Renal pelvis (tissue), 4 donors: ENCODE results near the gene CIITA. TPM values are rescaled to one million over a fixed set of nuclear protein-coding genes. Genes with fewer than 3 reads are reported as not detected.

ENCODE experiments used
- DNase-seq: peaks from one replicate; pipeline ENCODE4 v3.0.0-alpha.2; 2013
- polyA plus RNA-seq, 3 donors: library from polyadenylated mRNA; unstranded; fragments of 120-200 nt; gene quantifications; one replicate each; pipeline ENCODE4 v1.2.1, GENCODE V29; 2013; ENCODE audit not compliant: insufficient read length in 3 of 3

CIITA gene
- polyA plus RNA-seq, 3 donors: 3.6 to 7.0 (median 6.7) TPM

DNA sequence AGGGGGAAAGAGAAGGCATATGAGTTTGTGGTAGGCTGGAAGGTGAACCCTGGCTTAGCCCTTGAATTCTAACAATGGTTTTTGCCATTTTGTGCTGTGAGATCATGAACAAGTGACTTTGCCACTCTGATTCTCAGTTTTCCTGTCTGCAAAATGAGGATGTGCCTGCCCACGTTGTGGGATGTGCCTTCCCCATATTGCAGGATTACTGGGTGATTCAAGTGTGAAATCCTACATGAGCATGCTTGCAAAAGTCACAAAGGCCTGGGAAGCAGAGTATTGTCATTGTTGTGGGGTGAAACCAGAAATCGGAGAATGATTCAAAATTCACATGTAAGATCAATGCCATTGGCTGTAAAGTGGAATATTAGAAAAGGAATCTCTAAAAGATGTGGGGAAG is 29.8 kb upstream of the CIITA start:
- DNase-seq: no peak

DNA sequence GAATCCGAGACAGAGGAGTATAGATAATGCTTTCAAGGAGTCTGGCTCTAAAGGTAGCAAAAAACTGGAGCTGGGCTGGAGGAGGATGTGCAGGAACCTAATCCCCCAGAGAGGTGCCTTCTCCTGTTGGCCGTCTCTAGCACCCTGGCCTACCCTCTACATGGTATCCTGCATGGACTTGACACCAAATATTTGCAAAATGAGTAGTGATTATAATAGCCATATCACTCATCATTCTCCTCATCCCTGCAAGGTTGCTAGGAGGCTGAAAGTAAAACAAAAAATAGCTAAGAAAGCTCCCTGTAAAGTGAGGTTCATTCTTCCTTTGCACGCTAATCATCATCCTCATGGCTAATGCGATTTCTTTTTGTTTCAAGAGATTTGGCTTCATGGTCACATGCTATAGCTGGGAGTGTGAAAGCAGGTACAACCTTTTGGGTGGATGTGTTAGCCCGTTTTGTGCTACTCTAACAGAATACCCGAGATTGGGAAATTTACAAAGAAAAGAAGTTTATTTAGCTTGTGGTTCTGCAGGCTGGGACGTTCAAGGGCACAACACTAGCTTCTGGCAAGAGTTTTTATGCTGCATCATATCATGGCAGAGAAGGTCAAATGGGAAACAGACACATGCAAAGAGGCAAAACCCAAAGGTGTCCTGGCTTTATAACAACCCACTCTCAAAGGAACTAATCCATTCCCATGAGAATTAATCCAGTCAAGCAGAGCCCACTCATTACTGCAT is 27.1 kb upstream of the CIITA start:
- DNase-seq: no peak

DNA sequence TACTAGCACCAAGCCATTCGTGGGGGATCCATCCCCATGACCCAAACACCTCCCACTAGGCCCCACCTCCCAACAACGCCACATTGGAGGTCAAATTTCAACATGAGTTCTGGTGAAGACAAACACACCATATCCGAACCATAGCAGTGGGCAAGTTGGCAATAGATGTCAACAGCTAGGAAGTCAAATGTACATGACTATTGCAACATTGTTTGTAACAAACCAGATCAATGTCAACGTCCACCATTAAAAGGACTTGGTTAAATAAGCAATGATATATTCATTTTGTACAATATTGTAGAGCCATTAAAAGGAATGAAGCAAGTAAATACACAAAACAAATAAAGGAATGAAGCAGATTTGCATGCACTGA is 26.5 kb upstream of the CIITA start:
- DNase-seq: no peak

DNA sequence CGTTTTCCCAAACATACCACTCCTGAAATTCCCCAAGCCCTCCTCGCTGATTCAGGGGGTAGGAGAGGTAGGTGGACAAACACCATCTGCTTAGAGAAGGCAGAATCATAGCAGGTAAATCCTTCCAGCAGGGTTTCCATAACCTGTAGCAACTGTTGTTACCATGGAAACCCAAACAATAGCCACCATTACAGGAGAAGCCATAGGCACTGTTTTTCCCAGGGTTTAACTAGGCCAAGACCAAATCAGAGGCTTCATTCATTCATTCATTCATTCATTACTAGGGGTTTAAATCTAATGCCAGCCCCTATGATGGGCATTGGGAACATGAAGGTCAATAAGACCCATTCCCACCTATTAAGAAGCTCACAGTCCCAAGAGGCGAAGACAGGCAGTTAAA is 25.5 kb upstream of the CIITA start:
- DNase-seq: no peak

DNA sequence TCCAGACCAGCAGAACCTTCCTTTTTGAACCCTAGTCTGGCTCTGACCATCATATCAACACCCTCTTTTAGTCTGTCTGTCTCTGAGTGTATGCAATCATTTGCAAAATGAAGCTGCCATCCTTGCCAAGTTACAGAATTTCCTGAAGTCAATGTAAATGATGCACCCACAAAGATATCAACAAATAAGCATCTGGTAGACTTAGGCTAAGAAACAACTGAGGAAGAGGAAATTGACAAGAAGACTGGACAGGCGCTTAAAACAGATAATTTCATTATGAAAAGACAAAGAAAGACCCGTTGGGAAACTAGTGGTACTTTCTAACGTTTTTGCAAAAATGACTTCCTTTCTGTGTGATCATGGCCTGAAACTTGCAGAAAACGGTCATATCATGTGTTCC is 24.7 kb upstream of the CIITA start:
- no peak for DNase-seq

DNA sequence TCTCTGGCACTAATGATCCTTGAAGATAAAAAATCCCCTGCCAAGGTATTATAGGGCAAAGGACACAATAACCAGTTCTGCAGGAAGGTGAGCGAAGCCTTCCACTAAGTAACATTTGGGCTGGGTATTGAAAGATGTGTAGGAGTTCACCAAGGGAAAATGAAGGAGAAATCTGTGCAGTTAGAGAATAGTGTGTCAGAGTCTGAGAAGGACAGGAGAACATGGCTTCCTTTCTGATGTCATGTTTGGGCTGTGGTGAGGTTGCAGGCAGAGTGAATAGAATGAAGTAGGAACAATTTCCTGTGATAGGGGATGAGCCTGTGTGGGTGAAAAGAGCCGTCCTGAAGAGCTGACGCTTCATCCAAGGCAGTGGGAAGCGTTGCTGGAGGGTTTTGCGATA is 24.1 kb upstream of the CIITA start:
- DNase-seq: no peak

DNA sequence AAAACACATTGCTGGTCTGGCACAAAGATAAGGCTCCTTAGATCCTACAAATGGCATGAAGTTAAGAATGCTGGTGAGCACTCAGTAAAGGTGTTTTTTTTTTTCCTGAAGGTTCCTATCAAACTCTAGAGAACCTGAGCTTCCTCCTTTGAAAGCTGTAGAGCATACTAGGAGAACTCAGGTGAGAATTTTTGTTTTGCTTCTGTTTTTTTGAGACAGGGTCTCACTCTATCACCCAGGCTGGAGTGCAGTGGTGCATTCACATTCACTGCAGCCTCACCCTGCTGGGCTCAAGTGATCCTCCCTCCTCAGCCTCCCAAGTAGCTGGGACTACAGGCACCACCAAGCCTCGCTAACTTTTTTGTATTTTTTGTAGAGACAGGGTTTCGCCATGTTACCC is 21.0 kb upstream of the CIITA start:
- no peak for DNase-seq

DNA sequence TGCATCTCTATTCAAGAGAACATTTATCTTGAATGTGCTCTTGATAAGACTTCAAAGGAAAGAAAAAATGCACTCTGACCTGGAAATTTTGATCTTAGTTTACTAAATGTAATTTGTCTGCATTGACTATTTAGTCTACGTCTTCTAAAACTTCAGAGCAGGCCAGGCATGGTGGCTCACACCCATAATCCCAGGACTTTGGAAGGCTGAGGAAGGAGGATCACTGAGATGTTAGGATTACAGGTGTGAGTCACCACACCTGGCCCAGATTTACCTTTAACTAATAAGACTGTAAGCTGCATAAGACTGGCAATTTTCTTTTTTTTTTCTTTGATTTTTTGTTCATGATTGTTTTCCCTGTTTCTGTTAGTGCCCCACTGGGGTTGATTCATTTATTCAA is 18.8 kb upstream of the CIITA start:
- DNase-seq: no peak

DNA sequence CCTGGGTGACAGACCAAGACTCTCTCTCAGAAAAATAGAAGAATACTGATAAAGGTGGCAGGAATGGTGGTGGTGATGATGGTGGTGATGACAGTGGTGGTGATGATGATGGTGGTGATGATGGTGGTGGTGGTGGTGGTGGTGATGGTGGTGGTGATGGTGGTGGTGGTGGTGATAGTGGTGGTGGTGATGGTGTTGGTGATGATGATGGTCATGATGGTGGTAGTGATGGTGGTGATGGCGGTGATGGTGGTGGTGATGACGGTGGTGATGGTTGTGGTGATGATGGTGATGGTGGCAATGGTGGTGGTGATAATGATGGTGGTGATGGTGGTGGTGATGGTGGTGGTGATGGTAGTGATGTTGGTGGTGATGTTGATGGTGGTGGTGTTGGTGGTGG is 18.0 kb upstream of the CIITA start:
- DNase-seq: no peak

DNA sequence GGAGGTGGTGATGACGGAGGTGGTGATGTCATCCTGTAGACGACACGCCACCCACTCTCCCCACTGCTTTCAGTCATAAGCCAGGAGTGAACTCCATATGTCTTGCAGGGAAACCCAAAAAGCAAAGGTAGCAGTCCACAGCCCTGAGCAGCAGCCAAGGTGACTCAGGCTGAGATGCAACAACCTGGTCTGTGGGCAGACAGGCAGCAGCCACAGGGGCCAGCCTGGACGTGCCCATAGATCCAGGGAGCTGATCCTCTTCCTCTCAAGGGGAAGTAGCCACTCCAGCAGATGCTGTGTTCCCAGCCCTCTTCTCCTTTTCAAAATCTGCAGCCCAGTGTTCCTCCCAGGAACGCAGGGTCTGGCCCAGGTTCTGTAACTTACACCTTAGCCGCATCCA is 17.3 kb upstream of the CIITA start:
- DNase-seq: no peak

DNA sequence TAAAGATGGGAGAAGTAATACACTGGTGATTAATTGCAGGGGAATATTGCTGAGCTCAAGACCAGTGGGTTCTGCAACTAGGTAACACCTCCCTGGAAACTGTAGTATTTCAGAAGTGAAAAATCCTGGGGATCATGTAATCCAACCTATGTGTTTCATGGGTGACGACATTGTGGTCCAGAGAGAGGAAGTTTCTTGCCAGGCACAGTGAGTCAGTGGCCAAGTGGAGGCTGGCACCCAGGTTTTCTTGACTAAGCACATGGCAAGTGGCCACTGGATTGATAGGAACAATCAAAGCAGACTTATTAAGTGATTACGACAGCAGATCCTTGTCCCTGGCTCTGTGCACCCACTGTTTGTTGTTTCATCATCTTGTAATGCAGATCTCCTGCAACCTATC is 14.6 kb upstream of the CIITA start:
- DNase-seq: no peak

DNA sequence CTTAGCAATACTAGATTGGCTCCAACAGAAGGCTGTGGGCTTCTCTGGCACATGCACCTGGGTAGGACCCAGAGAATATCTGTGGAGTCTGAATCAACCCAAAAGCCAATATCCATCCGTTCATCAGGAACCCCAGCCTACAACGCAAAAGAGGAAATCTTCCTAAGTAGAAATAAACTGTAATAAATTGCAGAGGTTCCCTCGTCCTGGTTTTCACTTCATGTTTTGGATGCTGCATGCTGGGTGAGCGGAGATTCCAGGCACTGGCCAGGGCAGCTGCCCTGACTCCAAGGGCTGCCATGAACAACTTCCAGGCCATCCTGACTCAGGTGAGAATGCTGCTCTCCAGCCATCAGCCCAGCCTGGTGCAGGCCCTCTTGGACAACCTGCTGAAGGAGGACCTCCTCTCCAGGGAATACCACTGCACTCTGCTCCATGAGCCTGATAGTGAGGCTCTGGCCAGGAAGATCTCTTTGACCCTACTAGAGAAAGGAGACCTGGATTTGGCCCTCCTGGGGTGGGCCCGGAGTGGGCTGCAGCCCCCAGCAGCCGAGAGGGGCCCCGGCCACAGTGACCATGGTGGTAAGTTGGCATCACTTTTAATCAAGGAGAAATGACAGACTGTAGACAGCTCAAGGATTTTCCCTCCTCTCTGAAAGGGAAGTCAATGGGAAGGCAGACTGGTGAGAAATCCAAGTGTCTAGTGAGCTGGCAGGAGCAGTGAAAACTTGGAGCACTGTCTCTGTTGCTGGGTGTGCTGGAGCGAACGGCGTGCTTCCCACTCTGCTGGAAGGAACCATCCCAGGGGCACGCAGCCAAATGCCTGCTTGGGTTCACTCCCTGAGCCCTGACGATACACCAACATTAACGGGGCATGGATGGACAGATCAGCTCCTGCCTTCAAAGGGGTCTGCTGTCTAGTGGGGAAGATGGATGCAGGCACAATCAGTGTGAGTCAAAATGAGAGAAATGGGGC is 10.7 kb upstream of the CIITA start:
- no peak for DNase-seq

DNA sequence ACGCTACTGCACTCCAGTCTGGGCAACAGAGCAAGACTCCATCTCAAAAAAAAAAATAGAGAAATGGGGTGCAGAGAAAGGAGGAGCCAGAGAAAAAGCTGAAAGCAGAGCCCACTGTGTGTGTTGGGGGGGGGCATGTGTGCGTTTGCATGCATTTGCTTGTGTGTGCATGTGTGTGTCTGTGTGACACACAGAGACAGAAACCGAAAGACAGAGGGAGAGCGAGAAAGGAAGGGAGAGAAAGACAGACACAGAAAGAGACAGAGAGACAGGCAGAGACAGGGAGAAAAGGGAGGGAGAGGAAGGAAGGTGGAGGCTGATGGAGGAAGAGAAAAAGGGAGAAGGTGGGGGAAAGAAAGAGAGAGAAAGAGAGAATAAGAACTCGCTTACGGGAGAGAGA is 9.8 kb upstream of the CIITA start:
- DNase-seq: no peak

DNA sequence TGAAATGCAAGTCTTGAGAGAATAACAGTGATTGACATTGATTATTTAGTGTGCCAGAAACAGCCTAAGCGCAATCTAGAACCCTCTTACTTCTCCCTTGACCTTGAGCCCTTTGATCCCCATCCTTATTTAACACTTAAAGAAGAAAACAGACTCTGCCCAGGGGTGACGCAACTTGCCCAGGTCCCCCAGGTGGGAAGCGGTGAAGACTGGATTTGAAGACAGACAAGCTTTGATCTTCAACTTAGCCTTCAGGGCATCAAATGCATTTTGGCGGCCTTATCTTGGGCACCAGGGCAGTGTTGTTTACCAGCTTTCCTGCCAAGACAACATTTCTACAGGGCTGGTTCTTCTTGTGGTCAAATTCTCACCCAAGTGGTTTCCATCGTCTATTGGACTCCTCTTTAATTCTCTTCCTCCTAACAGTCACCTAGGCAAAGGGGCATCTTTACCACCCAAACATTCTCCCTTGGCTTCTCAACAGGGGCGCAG is 8.9 kb upstream of the CIITA start:
- DNase-seq: no peak

DNA sequence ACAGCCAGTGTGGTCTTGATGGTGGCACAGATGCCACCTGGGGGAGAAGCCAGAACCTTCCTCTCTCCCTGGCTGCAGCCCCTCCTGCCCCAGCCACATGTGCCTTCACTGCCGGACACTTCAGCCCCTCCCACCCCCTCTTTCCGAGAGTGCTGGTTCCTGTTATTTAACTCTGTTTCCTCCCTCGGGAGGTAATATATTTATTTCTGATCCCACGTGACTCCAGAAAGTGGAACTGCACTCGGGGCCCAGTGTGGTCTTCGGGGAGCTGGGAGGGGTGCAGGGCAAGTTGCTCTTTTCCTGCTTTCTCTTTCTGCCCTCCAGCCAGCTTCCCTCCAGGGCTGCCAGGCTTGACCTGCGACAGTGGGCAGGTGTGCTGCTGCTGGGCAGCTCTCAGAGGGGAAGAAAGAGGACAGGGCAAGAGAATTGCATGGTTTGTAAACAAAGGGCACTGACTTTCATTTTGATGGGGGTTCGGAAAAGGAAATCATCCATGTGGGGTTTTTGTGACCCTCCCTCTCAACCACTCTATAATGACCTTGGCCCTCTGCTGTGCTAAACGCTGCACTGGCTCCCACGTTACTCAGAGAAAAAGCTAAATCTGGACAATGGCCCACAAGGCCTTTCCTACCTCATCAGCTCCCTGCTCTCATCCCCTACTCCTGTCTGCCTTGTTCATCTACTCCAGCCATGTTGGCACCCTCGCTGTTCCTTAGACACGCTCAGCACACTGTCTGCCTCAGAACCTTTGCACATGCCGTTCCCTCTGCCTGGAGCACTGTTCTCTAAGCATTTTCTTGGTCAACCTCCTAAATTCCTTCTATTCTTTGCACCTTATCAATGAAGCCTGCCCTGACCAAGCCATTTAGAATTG is 8.2 kb upstream of the CIITA start:
- DNase-seq: peak; percentile 16

DNA sequence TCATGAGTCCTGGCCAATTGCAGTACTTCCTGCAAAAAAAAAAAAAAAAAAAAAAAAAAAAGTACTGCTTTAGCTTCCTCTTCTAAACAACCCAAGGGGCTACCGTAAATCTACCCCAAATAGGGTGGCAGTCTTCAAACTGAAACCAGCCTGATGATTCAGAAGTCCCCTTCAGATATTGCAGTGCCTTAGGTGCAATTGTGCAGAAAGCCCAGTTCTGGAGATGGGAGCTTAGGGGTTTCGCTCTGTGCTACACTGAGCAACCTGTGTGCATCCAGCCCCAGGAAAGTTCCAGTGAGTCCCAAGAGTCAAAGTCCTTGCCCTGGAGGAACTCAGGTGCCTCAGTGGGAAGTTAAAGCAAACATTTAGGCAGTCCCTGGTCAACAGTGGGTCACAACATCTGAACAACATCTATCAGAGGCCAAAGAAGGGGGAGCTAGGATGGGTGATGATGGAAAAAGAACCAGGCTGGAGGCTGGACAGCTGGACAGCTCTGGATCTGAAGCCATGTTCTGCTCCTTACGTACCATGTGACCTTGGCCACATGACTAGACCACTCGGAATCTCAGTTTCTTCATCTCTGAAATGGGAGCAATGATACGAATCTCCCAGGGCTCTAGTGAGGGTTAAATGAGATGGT is 6.7 kb upstream of the CIITA start:
- DNase-seq: no peak

DNA sequence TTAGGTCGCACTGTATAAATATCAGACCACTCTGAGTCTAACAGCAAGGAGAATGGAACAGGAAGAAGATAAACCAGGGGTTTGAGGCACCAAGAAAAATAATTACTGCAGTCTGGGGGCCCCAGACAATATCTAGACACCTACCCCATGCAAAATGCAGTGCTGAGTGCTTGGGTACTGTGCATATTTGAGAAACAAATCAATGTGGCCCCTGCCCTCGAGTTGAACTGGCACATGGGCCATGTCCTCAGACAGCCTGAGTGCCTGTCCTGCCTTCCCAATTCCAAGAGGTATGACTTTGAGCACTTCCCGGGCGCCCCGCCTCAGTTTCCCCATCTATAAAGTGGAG is 6.2 kb upstream of the CIITA start:
- DNase-seq: no peak

DNA sequence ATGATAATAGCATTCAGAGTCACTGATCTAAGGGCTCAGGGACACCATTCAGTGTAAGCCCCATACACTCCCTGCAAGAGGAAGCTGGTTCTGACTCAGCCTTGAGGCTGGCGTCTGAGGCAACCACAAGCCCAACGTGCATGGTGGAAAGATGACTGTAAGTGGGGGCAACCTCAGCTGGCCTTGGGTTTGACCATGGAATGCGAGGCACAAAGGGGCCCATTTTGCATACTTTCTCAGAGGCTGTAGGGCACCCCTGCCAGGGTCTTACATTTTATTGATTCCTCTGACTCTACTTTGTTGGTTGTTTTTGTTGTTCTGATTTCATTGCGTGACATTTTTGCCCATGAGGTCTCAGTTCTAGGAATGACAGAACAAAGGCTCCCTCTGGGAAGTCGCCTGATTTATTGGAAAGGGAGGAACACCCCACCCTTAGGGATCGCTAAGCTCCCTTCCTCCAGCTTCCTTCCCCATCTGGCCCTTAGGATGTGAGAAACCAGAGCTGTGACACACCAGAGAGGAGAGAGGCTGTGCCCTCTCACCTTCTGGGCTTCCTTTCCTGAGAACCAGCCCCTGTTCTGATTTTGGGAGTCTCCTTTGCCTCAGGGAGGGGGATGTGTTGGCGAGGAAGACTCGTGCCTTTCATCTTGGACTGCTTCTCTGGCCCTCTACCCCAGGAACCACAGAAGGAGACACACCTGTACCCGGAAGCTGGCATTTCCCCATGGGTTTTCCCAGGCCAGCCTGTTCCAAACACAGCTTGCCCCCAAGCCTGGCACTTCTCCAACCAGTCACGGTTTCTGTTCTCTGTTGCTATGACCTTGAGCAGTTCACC is 5.6 kb upstream of the CIITA start:
- no peak for DNase-seq

DNA sequence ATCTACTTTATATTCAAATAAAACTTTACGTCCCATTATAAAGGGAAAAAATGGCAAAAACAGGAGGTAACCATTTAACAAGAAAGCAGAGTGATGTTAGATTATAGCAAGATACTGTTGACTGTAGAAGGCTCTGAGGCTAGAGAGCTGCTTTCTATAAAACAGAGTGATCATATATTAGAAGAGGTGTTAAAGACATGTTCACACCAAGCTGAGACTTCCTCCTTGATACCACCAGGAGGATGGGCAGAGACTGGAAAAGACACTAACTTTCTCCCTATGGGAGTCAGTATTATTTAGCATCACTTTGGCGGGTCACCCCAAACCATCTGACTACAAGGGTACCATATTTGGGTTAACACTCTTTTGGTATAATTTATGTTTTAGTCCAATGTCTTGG is 687 bp upstream of the CIITA start:
- no peak for DNase-seq

DNA sequence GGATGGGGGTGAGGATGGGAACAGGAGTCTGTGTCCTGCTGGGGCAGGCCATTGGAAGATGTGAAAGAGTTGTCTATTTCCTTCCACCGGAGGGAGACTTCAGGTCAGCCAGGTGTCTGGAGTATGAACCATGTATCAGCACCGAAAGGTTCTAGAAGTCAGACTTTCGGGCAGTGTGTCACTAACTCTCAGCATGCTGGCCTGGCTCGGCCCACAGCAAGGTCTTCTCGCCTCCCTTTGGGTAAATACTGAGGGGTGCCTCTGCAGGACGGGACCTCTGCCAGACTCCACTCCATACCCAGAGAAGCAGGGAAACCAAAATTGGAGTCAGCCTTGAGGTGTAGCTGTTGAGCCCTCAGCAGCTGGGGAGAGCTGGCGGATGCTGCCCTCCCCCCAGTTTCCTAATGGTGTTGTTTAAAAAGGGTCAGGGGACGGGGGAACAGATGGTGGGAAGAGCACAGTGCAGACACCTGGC is 507 bp downstream of the CIITA start:
- no peak for DNase-seq

DNA sequence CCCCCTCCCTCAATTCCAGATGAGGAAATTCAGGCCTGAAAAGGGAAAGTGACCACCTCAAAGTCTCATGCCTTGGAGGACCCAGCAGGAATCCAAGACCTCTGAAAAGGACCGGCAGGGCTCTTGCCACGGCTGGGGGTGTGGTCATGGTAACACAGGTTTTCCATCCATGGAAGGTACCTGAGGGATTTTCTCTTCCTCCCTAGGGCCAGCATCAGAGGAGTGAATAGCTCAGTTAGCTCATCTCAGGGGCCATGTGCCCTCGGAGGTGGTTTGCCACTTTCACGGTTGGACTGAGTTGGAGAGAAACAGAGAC is 1.3 kb downstream of the CIITA start:
- DNase-seq: no peak
